Thymus (tissue), 11 donors: Measurements from ENCODE around the gene MAN2A2. TPM values are rescaled to one million over a fixed set of nuclear protein-coding genes. Genes with fewer than 3 reads are reported as not detected.
"Not testable (repeated sequence)": the region's sequence is repeated elsewhere in the genome, so short reads cannot be mapped to it uniquely, and the experiment has no call there.

Source experiments
- DNase-seq, 9 donors: peaks; one replicate each; pipeline ENCODE4 v3.0.0-alpha.2; 2013; ENCODE audit warnings: low spot score in 9 of 9, low read depth in 6 of 9, missing footprints in 1 of 9
- H3K27ac ChIP-seq, 2 donors: one replicate each; pipeline ENCODE4 v1.5.1; 2013; ENCODE audit warnings: control low read depth in 1 of 2, low read depth in 1 of 2, low read length in 1 of 2, mild to moderate bottlenecking in 1 of 2, moderate library complexity in 1 of 2
- H3K27me3 ChIP-seq, 2 donors: one replicate each; pipeline ENCODE4 v1.5.1; 2013; ENCODE audit warnings: low read length in 1 of 2; ENCODE audit not compliant: control insufficient read depth in 2 of 2, insufficient read depth in 1 of 2
- H3K36me3 ChIP-seq, 2 donors: one replicate each; pipeline ENCODE4 v1.5.1; 2013; ENCODE audit warnings: low read length in 1 of 2, mild to moderate bottlenecking in 1 of 2, moderate library complexity in 1 of 2; ENCODE audit not compliant: control insufficient read depth in 2 of 2, insufficient read depth in 2 of 2
- H3K4me1 ChIP-seq, 2 donors: one replicate each; pipeline ENCODE4 v1.5.1; 2013; ENCODE audit warnings: low read length in 2 of 2; ENCODE audit not compliant: control insufficient read depth in 2 of 2, insufficient read depth in 2 of 2
- H3K4me3 ChIP-seq, 2 donors: one replicate each; pipeline ENCODE4 v1.5.1; 2013; ENCODE audit warnings: low read length in 2 of 2, control low read depth in 1 of 2, mild to moderate bottlenecking in 1 of 2
- H3K9me3 ChIP-seq, 2 donors: one replicate each; pipeline ENCODE4 v1.5.1; 2013; ENCODE audit warnings: low read length in 1 of 2, mild to moderate bottlenecking in 1 of 2; ENCODE audit not compliant: control insufficient read depth in 2 of 2, insufficient read depth in 1 of 2
- WGBS: extraction: QIAGEN DNeasy Blood & Tissue Kit; methylation state at CpG from one replicate; pipeline ENCODE4 v1.1.7; 2013; 5-methylcytosine and 5-hydroxymethylcytosine counted together
- polyA plus RNA-seq: library from polyadenylated mRNA; stranded (reverse); fragments of 200-250 nt; gene quantifications from one replicate; pipeline ENCODE4 v1.2.3, GENCODE V29; 2013
- total RNA-seq: library from RNA; stranded (reverse); fragments of 120-200 nt; gene quantifications from one replicate; pipeline ENCODE4 v1.2.4, GENCODE V29; 2013
- donor health status: healthy.

Gene MAN2A2
- total and polyA plus RNA-seq, 2 donors: 8.3 to 46.5 TPM

- H3K9me3 ChIP-seq: peaks cover 0 to 4% of the 10 kb centered on the region in 2 donors
- H3K4me1 ChIP-seq: peaks cover 0 to 16% of the 10 kb centered on the region in 2 donors
- H3K27me3 ChIP-seq: no peaks in the 10 kb centered on the region
- no peak for DNase-seq
- no peak overlapping the region for H3K4me3 ChIP-seq
- no peaks in the 10 kb centered on the region for H3K36me3 ChIP-seq
- no peak overlapping the region for H3K27ac ChIP-seq
- 96% methylated on average over 33 of the region's 33 CpGs for WGBS
Observed at GRCh38 chr15:90893175-90894090, 9.7 kb upstream of the MAN2A2 start.

DNA sequence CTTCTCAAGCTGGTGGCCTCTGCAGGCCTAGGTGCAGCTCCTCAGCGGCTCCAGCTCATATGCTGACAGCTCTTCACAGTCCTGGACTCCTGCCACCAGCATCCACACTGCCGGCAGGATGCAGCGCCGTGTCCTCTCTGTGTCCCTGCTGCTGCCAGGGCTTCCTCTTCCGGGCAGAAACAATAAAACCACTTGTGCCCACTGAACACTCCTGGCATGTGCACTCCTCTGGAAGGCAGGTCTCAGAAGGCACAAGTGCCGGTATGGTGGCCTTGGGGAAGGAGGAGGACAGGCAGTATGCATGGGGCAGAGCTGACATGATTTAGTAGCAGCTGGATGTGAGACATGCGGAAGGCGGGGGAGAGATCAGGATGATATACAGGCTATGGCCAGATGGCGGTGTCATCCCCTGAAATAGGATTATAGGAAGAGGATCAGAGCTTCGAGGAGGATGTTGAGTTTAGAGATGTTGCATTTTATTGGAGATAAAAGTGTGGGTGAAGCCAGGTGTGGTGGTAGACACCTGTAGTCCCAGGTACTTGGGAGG is 7.5 kb upstream of the MAN2A2 start:
- peaks cover 0 to 4% of the 10 kb centered on the region in 2 donors for H3K9me3 ChIP-seq
- H3K36me3 ChIP-seq: no peaks in the 10 kb centered on the region
- no peak for DNase-seq
- 95% methylated on average over 10 of the region's 10 CpGs for WGBS
- H3K4me1 ChIP-seq: no peaks in the 10 kb centered on the region
- no peaks in the 10 kb centered on the region for H3K27me3 ChIP-seq
- no peak overlapping the region for H3K4me3 ChIP-seq
- H3K27ac ChIP-seq: no peak overlapping the region

DNA sequence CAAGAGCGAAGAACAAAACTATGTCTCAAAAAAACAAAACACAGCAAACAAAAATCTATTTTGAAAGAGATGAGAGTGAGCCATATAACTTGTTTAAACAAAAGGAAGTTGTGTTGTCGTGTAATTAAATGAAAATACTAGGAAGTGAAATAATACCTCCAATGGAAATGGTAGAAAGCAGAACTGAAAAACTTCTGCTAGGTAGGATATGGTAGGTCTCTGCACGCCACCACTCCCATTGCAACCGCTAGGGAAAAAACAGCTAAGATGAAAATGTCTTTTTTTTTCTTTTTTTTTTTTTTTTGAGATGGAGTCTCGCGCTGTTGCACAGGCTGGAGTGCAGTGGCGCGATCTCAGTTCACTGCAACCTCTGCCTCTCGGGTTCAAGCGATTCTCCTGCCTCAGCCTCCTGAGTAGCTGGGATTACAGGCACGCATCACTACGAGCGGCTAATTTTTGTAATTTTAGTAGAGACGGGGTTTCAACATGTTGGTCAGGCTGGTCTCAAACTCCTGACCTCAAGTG is 5.9 kb upstream of the MAN2A2 start:
- H3K27ac ChIP-seq, H3K4me3 ChIP-seq, DNase-seq, H3K27me3 ChIP-seq, H3K9me3 ChIP-seq, H3K36me3 ChIP-seq, H3K4me1 ChIP-seq: not testable (repeated sequence)
- WGBS: 95% methylated on average over 14 of the region's 14 CpGs

- WGBS: 66% methylated on average over 14 of the region's 14 CpGs
- DNase-seq: no peak
- H3K36me3 ChIP-seq: peaks cover 14 to 17% of the 10 kb centered on the region in 2 donors
- H3K27ac ChIP-seq: no peak overlapping the region
- no peaks in the 10 kb centered on the region for H3K9me3 ChIP-seq
- H3K4me3 ChIP-seq: peak overlapping the region in 1 of 2 donors; percentile 78
- peaks cover 7 to 15% of the 10 kb centered on the region in 2 donors for H3K4me1 ChIP-seq
- peaks cover 0 to 2% of the 10 kb centered on the region in 2 donors for H3K27me3 ChIP-seq
Observed at GRCh38 chr15:90901175-90902039, 1.7 kb upstream of the MAN2A2 start.

DNA sequence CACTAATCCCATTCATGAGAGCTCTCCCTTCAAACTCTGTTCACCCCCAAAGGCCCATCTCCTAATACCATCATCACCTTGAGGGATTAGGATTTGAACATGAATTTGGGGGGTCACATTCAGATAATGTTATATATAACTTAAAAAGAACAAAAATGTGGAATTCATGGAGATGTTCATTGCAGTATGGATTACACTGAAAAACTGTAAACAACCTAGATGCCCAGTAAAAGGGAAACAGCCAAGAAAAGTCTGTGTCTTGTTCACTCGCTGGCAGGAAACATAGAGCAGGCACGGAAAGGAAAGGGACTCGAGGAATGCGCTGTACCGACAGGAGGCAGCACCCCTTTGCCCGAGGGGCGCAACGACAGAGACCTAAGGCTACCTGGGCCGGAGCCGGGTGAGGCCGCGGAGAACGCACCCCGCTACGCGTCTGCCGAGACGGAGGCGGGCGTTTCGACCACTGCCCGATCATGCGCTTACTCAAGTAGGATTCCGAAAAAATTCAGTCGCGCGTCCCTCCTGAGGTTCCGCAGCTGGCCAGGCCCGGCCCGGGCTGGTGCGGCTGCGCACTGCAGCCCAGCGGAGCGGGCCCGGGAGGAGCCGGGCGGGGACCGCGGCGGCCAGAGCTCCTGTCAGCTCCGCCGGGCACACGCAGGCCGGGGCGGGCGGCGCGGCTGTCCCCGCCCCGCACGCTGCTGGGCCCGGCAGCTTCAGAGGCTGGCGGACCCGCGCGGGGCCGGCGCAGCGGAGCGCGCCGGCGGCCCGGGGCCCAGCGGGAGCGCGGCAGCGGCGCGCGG is 862 bp upstream of the MAN2A2 start:
- WGBS: under 1% methylated on average over 71 of the region's 71 CpGs
- H3K4me1 ChIP-seq: peaks cover 7 to 15% of the 10 kb centered on the region in 2 donors
- peak; percentile 37 to 88 (median 65) for DNase-seq
- H3K27ac ChIP-seq: peak overlapping the region; percentile 71 to 94
- peak overlapping the region; percentile 77 to 78 for H3K4me3 ChIP-seq
- no peaks in the 10 kb centered on the region for H3K9me3 ChIP-seq
- peaks cover 0 to 2% of the 10 kb centered on the region in 2 donors for H3K27me3 ChIP-seq
- H3K36me3 ChIP-seq: peaks cover 22 to 25% of the 10 kb centered on the region in 2 donors

DNA sequence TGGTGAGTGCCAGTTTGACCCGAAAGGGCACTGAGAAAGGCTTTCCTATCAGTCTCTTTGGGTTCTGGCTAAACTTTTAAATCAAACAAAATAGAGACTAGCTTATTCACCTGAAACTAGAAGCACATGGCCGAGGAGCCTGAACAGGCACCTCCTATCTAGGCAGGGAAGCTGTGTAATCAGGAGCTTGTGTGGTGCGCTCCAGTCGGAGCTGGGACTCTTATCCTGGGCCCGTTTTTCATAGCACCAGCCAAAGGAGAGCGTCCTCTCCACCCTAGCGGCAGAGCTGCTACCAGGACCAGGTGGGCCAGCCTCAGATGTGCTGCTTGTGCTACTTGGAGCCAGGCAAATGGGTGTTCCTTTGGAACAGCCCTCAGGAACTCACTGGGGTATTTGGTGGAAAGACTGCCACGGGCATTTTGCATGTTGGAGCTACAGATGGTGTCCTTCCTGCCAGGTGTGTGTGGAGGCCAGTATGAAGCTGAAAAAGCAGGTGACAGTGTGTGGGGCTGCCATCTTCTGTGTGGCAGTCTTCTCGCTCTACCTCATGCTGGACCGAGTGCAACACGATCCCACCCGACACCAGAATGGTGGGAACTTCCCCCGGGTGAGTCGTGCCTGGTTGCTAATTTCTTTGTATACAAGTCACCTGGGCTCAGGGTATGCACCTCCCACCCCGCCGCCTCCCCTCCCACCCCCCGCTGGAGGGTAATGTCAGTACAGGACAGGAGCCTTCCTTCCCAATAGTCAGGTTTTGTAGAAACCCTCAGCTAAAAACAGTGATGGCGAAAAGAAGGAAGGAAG is 833 bp downstream of the MAN2A2 start:
- no peaks in the 10 kb centered on the region for H3K9me3 ChIP-seq
- 86% methylated on average over 18 of the region's 18 CpGs for WGBS
- H3K27ac ChIP-seq: peak overlapping the region in 1 of 2 donors; percentile 88
- DNase-seq: peak in 1 of 9 donors; percentile 26
- H3K36me3 ChIP-seq: peaks cover 34 to 35% of the 10 kb centered on the region in 2 donors
- H3K4me3 ChIP-seq: peak overlapping the region; percentile 70 to 77
- H3K4me1 ChIP-seq: peaks cover 7 to 15% of the 10 kb centered on the region in 2 donors
- peaks cover 0 to 2% of the 10 kb centered on the region in 2 donors for H3K27me3 ChIP-seq

DNA sequence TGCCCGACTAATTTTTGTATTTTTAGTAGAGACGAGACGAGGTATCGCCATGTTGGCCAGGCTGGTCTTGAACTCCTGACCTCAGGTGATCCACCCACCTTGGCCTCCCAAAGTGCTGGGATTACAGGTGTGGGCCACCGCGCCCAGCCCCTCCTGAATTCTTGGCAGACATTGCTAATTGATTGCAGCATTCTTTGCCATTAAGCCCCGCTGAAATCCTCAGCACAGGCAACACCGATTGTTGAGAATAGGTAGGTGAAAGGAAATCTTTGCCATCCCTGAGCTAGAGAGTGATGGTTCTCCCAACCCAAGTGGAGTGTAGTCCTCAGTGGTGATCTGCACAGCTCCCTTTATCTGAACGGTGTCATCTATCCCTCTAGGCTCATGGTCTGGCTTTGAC is 1.6 kb downstream of the MAN2A2 start:
- Histone ChIP-seq H3K4me3 (no peak overlapping the region), H3K27ac (no peak overlapping the region), H3K9me3 (no peaks in the 10 kb centered on the region), H3K4me1 (peaks cover 7 to 15% of the 10 kb centered on the region in 2 donors), H3K27me3 (peaks cover 0 to 2% of the 10 kb centered on the region in 2 donors), H3K36me3 (peaks cover 39 to 41% of the 10 kb centered on the region in 2 donors)
- 96% methylated on average over 9 of the region's 9 CpGs for WGBS
- no peak for DNase-seq
